HG02870 (cell line): Measurements from ENCODE around the gene USP22.
"Not testable (repeated sequence)": the region's sequence is repeated elsewhere in the genome, so short reads cannot be mapped to it uniquely, and the experiment has no call there.

Source experiments
- ATAC-seq: cut with Tn5 transposase; IDR thresholded peaks from one replicate; pipeline ENCODE4 v1.9.1; 2021; ENCODE audit warnings: mild to moderate bottlenecking, moderate library complexity; ENCODE audit not compliant: unreplicated experiment

Gene USP22

DNA sequence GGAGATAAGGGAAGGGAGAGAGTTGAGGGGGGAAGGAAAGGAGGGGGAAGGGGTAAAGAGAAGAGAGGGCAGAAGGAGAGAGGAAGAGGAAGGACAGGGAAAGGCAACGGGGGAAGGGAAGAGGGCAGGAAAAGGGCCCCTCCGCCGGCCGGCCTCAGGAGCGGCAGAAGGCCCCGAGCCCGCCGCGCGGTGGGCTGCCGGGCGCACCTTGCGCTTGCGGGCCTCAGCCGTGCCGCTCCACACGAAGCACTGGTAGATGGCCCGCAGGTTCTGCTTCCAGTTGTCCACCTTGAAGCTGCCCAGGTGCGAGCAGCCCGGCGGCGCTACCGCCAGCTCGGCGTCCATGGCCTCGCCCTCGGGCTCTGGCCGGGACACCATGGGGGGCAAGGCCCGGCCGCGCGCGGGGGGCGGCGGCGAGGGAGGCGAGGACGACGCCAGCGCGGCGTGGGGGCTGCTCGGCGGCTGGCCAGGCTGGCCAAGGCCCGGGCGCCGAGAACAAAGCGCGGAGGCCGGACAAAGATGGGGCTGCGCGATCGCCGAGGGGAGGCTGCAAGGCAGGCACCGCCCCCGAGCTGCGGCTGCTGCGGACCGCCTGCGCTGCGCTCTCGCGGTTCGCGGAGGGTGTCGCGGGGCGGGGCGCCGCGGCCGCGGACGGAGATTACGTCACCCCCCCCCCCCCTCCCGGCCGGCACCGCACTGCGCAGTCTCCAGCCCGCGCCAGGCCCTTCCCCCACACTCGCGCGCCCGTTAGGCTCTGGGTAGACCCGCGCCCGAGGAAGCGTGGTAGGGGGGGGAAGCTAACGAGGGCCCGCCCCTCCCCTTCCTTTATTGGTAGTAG is at the start of gene USP22:
USP22 (minus strand) TSS at position 554 of the 838 bp plus-strand sequence; CDS start at position 378, 176 bp downstream.
- ATAC-seq = peak; percentile 49

DNA sequence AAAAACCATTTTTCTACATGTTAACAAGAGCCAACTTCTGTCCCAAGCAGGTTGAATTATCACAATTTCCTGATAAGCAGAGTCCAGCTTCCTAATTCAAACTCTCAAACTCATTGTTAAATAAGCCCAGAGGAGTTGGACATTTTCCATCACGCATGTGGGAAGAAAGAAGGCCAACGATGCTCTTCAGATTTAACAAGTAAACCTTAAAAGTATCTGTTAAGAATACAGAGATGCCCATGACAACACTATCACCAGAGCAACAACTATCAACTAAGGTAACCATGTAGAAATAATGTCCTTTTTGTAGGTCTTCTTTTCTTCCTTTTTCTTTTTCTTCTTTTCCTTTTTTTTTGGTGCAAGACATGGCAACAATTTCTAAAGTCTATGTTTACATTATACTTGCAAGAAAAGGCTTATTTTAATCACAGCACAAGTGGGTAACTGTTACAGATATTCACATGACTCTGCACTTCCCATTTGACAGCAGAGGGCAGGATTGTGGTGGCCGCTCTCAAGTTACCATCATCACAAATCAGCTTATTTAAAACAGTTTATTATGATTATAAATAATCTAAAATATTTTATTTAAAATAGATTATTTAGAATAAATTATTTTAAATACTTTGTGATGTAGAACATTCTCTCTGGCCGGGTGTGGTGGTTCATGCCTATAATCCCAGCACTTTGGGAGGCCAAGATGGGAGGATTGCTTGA is 48.2 kb upstream of the USP22 start:
- no peak for ATAC-seq

- no peak for ATAC-seq
Measured at GRCh38 chr17:21089933-21090901, 47.4 kb upstream of the USP22 start.

GRCh38 chr17:21089145-21089544 is 46.3 kb upstream of the USP22 start:
- ATAC-seq = no peak

- no peak for ATAC-seq
Measured at GRCh38 chr17:21085707-21086106, 42.9 kb upstream of the USP22 start.

DNA sequence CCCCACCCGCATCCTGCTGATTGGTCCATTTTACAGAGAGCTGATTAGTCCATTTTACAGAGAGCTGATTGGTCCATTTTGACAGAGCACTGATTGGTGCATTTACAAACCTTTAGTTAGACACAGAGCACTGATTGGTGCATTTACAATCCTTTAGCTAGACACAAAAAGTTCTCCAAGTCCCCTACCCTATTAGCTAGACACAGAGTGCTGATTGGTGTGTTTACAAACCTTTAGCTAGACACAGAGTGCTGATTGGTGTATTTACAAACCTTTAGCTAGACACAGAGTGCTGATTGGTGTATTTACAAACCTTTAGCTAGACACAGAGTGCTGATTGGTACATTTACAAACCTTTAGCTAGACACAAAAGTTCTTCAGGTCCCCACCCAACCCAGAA is 42.5 kb upstream of the USP22 start:
- ATAC-seq = not testable (repeated sequence)

DNA sequence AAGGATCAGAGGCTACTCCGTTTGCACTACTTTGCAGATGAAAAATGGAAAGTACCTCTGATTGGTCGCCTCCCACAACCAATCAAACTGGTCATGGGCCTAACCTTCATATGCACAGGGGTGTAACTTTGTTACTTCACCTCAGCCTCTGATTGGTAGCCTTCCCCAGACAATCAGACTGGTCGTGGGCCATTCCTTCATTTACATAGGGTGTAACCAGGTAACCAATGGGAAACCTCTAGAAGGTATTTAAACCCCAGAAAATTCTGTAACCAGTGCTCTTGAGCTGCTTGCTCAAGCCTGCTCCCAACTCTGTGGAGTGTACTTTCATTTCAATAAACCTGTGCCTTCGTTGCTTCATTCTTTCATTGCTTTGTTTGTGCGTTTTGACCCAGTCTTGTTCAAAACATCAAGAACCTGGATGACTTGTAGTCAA is 39.2 kb upstream of the USP22 start:
- ATAC-seq = no peak

GRCh38 chr17:21079196-21079595 is 36.4 kb upstream of the USP22 start:
- no peak for ATAC-seq

DNA sequence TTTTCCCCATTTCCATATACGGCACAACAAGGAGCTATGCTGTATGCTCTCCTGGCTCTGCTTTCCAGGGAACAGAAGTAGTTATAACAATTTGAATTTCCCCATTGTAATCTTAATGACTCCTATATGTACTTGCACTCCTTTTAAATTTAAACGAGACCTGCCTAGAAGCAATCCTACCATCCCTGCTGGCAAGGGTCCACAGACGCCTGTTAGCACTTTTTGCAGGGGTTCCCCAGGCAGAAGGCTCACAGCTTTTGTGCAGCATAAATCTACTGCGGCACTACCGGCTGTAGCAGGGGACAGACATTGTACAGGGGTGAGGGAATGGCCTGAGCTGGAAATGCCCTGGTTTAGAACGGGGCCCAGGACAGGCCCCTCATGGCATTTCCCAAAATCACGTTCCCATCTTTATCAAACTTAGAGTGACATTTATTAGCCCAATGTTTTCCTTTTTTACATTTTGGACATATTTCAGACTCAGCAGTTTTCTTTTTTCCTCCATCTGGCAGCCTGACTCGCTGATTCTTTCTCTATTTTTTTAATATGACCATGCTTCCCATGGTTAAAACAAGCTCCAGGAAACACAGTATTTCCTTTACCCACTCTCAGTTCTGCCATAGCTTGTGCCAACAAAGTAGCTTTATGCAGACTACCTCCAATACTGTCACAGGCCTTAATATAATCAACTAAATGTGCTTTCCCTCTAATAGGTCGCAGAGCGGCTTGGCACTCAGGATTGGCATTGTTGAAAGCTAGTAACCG is 35.4 kb upstream of the USP22 start:
- ATAC-seq = no peak

DNA sequence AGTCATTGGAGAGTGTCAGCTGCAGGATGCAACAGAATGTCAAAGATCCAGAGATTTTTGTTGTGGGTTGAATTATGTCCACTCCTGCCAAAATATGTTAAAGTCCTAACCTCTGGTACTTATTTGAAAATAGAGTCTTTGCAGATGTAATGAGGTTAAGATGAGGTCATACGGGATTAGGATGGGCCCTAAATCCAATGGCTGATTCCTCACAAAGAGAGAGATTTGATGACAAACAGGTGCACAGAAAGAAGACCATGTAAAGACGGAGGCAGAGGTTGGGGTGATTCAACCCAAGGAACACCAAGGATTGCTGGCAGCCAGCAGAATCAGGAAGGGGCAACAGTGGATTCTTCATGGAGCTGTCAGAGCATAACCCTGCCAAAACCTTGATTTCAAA is 34.5 kb upstream of the USP22 start:
- ATAC-seq = no peak

DNA sequence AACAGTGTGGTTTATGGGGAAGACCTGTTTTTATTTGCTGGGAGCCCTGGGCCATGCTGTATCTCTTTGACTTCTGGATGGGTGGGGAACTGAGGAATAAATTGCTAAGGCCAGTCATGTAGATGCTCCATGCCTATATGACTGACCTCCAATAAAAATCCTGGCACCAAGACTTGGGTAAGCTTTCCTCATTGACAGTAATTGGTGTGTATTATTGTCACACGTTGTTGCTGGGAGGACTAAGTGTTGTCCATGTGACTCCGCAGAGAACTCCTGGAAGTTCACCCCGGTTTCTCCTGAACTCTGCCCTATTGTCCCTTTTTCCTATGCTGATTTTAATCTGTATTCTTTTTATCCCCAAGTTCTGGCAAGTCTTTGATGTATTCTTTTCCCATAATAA is 33.4 kb upstream of the USP22 start:
- no peak for ATAC-seq

DNA sequence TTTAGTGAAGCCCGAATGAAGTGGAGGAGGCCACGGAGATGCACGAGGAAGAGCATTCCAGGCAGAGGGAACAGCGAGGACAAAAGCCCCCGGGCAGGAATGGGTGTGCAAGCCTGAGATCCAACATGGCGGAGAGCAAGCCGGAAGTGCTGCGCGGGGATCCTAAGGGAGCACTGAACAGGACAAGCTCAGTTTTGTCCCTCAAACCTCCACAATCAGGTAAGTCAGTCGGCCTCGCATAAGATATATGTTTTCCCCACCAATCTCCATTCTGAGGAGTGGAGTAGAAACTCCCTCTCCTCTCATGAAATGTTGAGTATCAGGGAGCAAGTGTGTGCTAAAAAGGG is 32.9 kb upstream of the USP22 start:
- ATAC-seq = no peak

GRCh38 chr17:21072745-21073197 is 30.0 kb upstream of the USP22 start:
- no peak for ATAC-seq

DNA sequence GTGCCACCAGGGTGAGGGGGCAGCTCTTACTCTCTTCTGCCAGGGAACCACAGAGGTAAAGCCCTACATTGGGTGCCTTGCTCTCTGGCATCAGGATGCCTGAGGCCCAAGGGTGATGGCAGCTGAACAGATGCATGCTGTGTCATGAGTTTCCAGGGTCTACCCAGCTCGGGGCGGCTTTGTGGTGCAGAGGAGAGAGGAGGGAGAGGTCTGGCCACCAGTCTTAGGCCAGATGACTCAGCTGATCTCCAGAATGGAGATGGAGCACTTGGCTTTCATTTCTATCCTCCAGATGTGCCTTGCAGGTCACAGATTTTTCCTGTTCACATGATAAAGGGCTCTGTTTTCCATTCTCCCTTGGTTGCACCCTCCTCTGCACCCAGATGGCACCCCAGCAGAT is 23.6 kb upstream of the USP22 start:
- no peak for ATAC-seq

DNA sequence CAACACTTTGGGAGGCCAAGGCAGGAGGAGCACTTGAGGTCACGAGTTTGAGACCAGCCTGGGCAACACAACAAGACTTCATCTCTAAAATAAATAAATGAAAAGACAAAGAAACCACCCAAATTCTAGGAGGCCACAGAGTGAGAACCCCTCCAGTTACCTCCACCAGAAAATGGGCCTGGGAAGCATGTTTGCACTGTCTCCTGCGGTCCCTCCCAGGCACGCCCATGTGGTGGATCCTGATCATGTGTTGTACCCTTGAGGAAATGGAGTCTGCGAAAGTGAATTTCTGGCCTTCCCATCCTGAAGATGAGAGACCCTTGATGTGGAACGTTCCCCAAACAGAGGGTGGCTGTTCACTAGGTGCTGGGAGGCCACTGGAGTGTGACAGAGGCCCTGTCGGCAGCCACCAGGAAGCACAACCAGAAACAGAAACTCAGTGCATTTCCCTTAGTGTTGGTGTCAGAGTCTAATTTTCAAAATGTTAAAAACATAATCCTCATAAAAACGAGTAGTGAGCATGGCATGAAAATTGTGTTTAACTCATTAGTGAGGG is 19.2 kb upstream of the USP22 start:
- peak; percentile 71 for ATAC-seq

DNA sequence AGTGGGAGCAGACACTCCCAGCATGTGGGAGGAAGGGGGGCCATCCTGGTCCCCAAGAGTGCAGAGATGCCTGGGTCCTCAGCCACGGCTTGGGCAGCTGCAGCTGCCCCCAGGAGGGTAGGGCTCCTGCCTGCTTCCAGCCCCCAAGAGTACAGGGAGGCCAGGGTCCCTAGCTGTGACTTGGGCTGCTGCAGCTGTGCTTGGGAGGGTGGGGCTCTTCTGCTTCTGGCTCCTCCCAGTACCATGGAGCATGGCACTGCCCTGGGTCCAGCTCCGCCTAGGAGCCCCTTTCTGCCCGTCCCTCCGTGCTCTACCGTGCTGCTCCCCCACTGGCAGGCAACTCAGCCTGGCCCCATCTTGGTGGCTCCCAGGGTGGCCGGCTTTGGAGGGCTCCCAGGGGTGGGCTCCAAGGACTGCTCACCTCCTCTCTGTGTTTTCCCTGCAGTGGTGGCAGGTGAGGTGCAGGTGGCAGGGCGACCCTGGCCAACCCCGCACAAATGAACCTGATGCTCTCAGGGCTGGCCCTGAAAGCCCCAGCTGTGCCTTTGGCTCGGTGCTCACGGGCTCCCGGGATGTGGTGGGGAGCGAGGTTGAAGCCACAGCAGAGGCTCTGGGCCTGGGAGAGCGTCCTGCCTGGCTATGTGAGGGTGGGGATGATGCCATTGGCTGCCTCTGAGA is 18.5 kb upstream of the USP22 start:
- ATAC-seq = no peak

DNA sequence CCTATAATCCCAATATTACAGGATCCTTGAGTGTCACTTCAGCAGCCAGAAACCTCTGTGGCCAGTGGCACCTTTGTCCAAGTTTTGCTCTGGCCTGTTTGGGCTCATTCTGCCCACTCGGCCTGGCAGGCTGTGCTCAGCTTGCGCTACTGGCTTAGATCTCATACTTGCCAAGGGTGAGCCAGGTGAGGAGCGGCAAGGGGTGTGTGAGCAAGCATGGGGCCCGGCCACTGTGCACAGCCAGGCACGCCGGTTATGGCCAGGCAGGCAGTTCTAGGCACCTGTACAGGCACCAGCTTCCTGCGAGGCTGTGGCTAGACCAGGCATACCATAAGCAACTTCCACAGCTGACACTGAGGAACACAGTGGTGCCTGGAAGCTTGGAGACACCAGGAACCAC is 16.9 kb upstream of the USP22 start:
- no peak for ATAC-seq

DNA sequence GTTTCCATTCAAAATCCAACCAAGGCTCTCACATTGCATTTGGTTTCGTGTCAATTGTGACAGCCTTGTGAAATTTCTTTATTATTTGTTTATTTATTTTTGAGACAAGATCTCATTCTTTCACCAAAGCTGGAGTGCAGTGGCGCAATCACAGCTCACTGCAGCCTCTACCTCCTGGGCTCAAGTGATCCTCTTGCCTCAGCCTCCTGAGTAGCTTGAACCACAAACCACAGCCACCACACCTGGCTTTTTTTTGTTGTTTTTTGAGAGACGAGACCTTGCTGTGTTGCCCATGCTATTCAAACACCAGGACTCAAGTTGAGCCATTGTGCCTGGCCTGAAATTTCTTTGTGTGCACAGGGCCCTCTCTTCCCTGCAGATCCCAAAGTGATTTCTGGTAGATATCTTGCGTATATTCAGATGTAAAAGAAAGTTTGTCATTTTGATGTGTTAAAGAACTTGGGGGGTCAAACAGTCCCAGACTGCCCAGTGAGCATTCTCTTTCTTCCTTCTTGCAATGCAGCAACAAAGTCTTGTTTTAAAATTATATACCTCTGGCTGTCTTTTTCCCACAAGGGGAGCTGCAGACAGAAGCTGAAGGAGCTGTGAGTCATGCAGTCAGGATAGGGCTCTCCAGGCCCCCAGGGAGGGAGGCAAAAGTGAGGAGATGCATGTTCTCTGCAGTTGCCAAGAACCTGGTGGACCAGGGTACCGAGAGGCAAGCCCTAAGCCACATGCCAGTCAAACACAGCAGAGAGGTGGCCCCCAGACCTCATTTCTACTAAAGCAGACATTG is 15.5 kb upstream of the USP22 start:
- no peak for ATAC-seq

DNA sequence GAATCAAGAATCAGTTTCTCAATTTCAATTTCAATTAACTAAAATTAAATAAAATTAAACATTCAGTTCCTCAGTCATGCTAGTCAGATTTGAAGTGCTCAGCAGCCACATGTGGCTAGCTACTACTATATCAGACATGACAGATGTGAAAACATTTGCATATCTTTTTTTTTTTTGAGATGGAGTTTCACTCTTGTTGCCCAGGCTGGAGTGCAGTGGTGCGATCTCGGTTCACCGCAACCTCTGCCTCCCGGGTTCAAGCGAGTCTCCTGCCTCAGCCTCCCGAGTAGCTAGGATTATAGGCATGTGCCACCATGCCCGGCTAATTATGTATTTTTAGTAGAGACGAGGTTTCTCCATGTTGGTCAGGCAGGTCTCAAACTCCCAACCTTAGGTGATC is 10.2 kb upstream of the USP22 start:
- peak; percentile 71 for ATAC-seq
